Hepatocyte (in vitro differentiated cells): Measurements from ENCODE around the gene CCDC102A.

Experiments used
- CTCF ChIP-seq: fragments of 200-600 bp; sonication (generic); IDR thresholded peaks from 2 replicates; pipeline ENCODE4 v1.5.1; 2016; ENCODE audit warnings: antibody characterized with exemption, mild to moderate bottlenecking; ENCODE audit not compliant: poor library complexity
- EZH2 ChIP-seq: fragments of 200-600 bp; sonication (generic); IDR thresholded peaks from 2 replicates; pipeline ENCODE4 v1.6.1; 2016; ENCODE audit warnings: antibody characterized with exemption, mild to moderate bottlenecking, borderline replicate concordance
- EZH2phosphoT487 ChIP-seq: fragments of 200-600 bp; sonication (generic); IDR thresholded peaks from one replicate; pipeline ENCODE4 v1.6.1; 2018; ENCODE audit warnings: antibody characterized with exemption, mild to moderate bottlenecking, low read depth, moderate library complexity; ENCODE audit not compliant: unreplicated experiment, severe bottlenecking

- TF ChIP-seq CTCF (no peak), EZH2phosphoT487 (no peak), EZH2 (no peak)
These were observed 34.1 kb upstream of the CCDC102A start for GRCh38 chr16:57570301-57571070.
